ENCODE measurements around the gene TNFRSF11A. TPM values are rescaled to one million over a fixed set of nuclear protein-coding genes. Genes with fewer than 3 reads are reported as not detected.

The TNFRSF11A gene
- total RNA-seq, 1 donor from 2014 or later, result 0.42 TPM

DNA sequence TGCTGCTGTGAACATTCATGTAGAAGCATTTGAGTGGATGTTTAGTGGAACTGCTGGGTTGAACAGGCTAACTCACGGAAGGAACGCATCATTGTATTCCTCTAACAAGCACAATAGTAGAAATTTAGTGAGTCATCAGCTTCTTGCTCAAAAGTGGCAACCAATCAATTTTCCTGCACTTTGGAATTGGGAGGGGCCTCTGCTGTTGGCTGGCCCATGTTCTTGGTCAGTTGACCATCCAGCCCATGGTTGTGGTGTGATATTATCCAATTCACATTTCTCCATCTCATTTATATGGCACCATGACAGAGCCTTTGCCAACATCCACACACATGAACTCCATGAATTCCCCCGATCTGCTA, 95.0 kb downstream of the TNFRSF11A start:
- no peak for DNase-seq (ENCODE audit: low read depth)
- no peak for TF ChIP-seq CTCF (IDR thresholded peaks at IDR 0.05; ENCODE audit: insufficient read depth, low read length, poor library complexity, severe bottlenecking)
- Histone ChIP-seq H3K4me3 (ENCODE audit: low read depth, low read length) (no peak overlapping the region), H3K27me3 (ENCODE audit: control insufficient read depth, insufficient read depth, low read length) (no peaks in the 10 kb centered on the region), H3K36me3 (ENCODE audit: control insufficient read depth, insufficient read depth, low read length) (no peaks in the 10 kb centered on the region)

GRCh38 chr18:62420513-62421209, 95.6 kb downstream of the TNFRSF11A start:
- Histone ChIP-seq H3K27me3 (ENCODE audit: control insufficient read depth, insufficient read depth, low read length) (no peaks in the 10 kb centered on the region), H3K4me3 (ENCODE audit: low read depth, low read length) (no peak overlapping the region), H3K36me3 (ENCODE audit: control insufficient read depth, insufficient read depth, low read length) (no peaks in the 10 kb centered on the region)
- no peak for DNase-seq (ENCODE audit: low read depth)
- TF ChIP-seq CTCF (IDR thresholded peaks at IDR 0.05; ENCODE audit: insufficient read depth, low read length, poor library complexity, severe bottlenecking), result no peak

- Histone ChIP-seq H3K27me3 (ENCODE audit: control insufficient read depth, insufficient read depth, low read length) (no peaks in the 10 kb centered on the region), H3K36me3 (ENCODE audit: control insufficient read depth, insufficient read depth, low read length) (no peaks in the 10 kb centered on the region), H3K4me3 (ENCODE audit: low read depth, low read length) (peak overlapping the region; percentile 13)
- peak; percentile 81 for TF ChIP-seq CTCF (IDR thresholded peaks at IDR 0.05; ENCODE audit: insufficient read depth, low read length, poor library complexity, severe bottlenecking)
- peak; percentile 78 for DNase-seq (ENCODE audit: low read depth)
Measured at GRCh38 chr18:62425465-62426190, 100.5 kb downstream of the TNFRSF11A start.

GRCh38 chr18:62426191-62426488, 101.0 kb downstream of the TNFRSF11A start:
- Histone ChIP-seq H3K36me3 (ENCODE audit: control insufficient read depth, insufficient read depth, low read length) (no peaks in the 10 kb centered on the region), H3K4me3 (ENCODE audit: low read depth, low read length) (no peak overlapping the region), H3K27me3 (ENCODE audit: control insufficient read depth, insufficient read depth, low read length) (no peaks in the 10 kb centered on the region)
- TF ChIP-seq CTCF (IDR thresholded peaks at IDR 0.05; ENCODE audit: insufficient read depth, low read length, poor library complexity, severe bottlenecking), result no peak
- DNase-seq (ENCODE audit: low read depth), result no peak

DNA sequence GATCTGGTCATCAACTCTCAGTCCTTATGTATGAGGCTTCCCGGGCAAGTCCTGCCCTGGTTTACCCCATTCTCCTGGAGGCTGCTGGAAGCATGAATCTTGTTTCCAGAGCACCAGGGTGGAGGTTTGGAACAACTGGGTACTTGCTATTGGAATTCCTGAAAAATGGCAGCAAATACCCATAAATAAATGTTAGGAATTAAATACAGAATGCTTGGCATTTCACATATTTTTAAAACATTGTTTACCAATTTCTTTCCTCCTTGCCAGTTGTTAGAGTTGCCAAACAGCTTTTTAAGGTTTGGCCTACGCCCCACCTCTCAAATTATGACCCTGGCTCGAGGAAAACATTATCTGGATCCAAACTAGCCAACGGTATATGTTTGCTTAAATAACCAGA, 107.1 kb downstream of the TNFRSF11A start:
- no peaks in the 10 kb centered on the region for H3K36me3 ChIP-seq (ENCODE audit: control insufficient read depth, insufficient read depth, low read length)
- DNase-seq (ENCODE audit: low read depth), result no peak
- no peaks in the 10 kb centered on the region for H3K27me3 ChIP-seq (ENCODE audit: control insufficient read depth, insufficient read depth, low read length)
- TF ChIP-seq CTCF (IDR thresholded peaks at IDR 0.05; ENCODE audit: insufficient read depth, low read length, poor library complexity, severe bottlenecking), result no peak
- H3K4me3 ChIP-seq (ENCODE audit: low read depth, low read length), result no peak overlapping the region

- H3K4me3 ChIP-seq (ENCODE audit: low read depth, low read length), result no peak overlapping the region
- TF ChIP-seq CTCF (IDR thresholded peaks at IDR 0.05; ENCODE audit: insufficient read depth, low read length, poor library complexity, severe bottlenecking), result no peak
- no peak for DNase-seq (ENCODE audit: low read depth)
- H3K27me3 ChIP-seq (ENCODE audit: control insufficient read depth, insufficient read depth, low read length), result no peaks in the 10 kb centered on the region
- no peaks in the 10 kb centered on the region for H3K36me3 ChIP-seq (ENCODE audit: control insufficient read depth, insufficient read depth, low read length)
Measured at GRCh38 chr18:62434798-62435197, 109.7 kb downstream of the TNFRSF11A start.
